Thyroid gland (tissue), 4 donors: ENCODE data around the gene CREBL2. TPM values are rescaled to one million over a fixed set of nuclear protein-coding genes. Genes with fewer than 3 reads are reported as not detected.

Experiments
- DNase-seq, 2 donors: peaks; one replicate each; pipeline ENCODE4 v3.0.0-alpha.2; 2019
- H3K27ac ChIP-seq, 3 donors: fragments of 200-600 bp; sonication (generic); 1 replicate in 2 of 3; 2 replicates in 1 of 3; pipeline ENCODE4 v1.5.1; 2016 to 2019; ENCODE audit warnings: mild to moderate bottlenecking in 1 of 3, moderate library complexity in 1 of 3
- H3K27me3 ChIP-seq: fragments of 200-600 bp; sonication (generic); one replicate; pipeline ENCODE4 v1.5.1; 2019
- H3K36me3 ChIP-seq, 2 donors: fragments of 200-600 bp; sonication (generic); one replicate each; pipeline ENCODE4 v1.5.1; 2016 to 2019
- H3K4me1 ChIP-seq, 2 donors: fragments of 200-600 bp; sonication (generic); one replicate each; pipeline ENCODE4 v1.5.1; 2017 to 2019
- H3K4me3 ChIP-seq, 3 donors: fragments of 200-600 bp; sonication (generic); replicated peaks in 1 of 3; 1 replicate in 2 of 3; 2 replicates in 1 of 3; pipeline ENCODE4 v1.5.1; 2016; ENCODE audit warnings: mild to moderate bottlenecking in 1 of 3
- H3K9me3 ChIP-seq: fragments of 200-600 bp; sonication (generic); one replicate; pipeline ENCODE4 v1.5.1; 2017
- POLR2A ChIP-seq, 2 donors: fragments of 450-650 bp; IDR thresholded peaks; one replicate each; pipeline ENCODE4 v1.6.1; 2017; ENCODE audit warnings: antibody characterized with exemption in 2 of 2, mild to moderate bottlenecking in 2 of 2, moderate library complexity in 1 of 2
- WGBS, 2 donors: methylation state at CpG; one replicate each; pipeline ENCODE4 v1.1.5; 2017; 5-methylcytosine and 5-hydroxymethylcytosine counted together
- intact Hi-C: fragments of 100-400 bp; cut with DNase I; formaldehyde crosslinking; loops from one replicate; pipeline ENCODE4 v1.15.1; 2023
- total RNA-seq, 4 donors: library from RNA; depleted of rRNA; stranded (reverse); fragments of >200 nt; gene quantifications; one replicate each; pipeline ENCODE4 v1.2.3, GENCODE V29; 2016
- TF ChIP-seq, protein P1 (sequence below), 6 experiments: fragments of 200-600 bp in 3 of 6; fragments of 450-650 bp in 3 of 6; sonication (generic) in 3 of 6; IDR thresholded peaks; one replicate each; pipeline ENCODE4 v1.5.1; 2016 to 2019; ENCODE audit warnings: antibody characterized with exemption in 6 of 6, mild to moderate bottlenecking in 2 of 6, inconsistent platforms in 1 of 6, moderate library complexity in 1 of 6

Gene CREBL2
- total RNA-seq, 4 donors from 2014 or later: 67.8 to 84.3 (median 74.0) TPM

- H3K36me3 ChIP-seq: no peaks in the 10 kb centered on the region
- DNase-seq: peak; percentile 55 to 58
- TF ChIP-seq POLR2A (IDR thresholded peaks at IDR 0.05): peak in 1 of 2 donors; percentile 58
- TF ChIP-seq, protein P1, sequence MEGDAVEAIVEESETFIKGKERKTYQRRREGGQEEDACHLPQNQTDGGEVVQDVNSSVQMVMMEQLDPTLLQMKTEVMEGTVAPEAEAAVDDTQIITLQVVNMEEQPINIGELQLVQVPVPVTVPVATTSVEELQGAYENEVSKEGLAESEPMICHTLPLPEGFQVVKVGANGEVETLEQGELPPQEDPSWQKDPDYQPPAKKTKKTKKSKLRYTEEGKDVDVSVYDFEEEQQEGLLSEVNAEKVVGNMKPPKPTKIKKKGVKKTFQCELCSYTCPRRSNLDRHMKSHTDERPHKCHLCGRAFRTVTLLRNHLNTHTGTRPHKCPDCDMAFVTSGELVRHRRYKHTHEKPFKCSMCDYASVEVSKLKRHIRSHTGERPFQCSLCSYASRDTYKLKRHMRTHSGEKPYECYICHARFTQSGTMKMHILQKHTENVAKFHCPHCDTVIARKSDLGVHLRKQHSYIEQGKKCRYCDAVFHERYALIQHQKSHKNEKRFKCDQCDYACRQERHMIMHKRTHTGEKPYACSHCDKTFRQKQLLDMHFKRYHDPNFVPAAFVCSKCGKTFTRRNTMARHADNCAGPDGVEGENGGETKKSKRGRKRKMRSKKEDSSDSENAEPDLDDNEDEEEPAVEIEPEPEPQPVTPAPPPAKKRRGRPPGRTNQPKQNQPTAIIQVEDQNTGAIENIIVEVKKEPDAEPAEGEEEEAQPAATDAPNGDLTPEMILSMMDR (IDR thresholded peaks at IDR 0.05): no peak
- H3K4me1 ChIP-seq: peaks cover 15 to 32% of the 10 kb centered on the region in 2 donors
- 31 to 44% methylated on average over 6 of the region's 6 CpGs for WGBS, 2 donors
- no peak overlapping the region for H3K4me3 ChIP-seq
- intact Hi-C loops: no loop called here
- no peaks in the 10 kb centered on the region for H3K9me3 ChIP-seq
- peak overlapping the region; percentile 46 to 86 (median 68) for H3K27ac ChIP-seq
- H3K27me3 ChIP-seq: no peaks in the 10 kb centered on the region
Measured at GRCh38 chr12:12582895-12583303, 28.8 kb upstream of the CREBL2 start.

GRCh38 chr12:12583510-12584178 lies 28.0 kb upstream of the CREBL2 start:
- Histone ChIP-seq H3K9me3 (no peaks in the 10 kb centered on the region), H3K4me1 (peaks cover 15 to 32% of the 10 kb centered on the region in 2 donors), H3K27ac (peak overlapping the region; percentile 46 to 86 (median 68)), H3K4me3 (no peak overlapping the region), H3K36me3 (no peaks in the 10 kb centered on the region), H3K27me3 (no peaks in the 10 kb centered on the region)
- DNase-seq: no peak
- intact Hi-C loops: no loop called here
- TF ChIP-seq, protein P1 (IDR thresholded peaks at IDR 0.05): no peak
- no peak for TF ChIP-seq POLR2A (IDR thresholded peaks at IDR 0.05)
- 81 to 82% methylated on average over 5 of the region's 5 CpGs for WGBS, 2 donors

DNA sequence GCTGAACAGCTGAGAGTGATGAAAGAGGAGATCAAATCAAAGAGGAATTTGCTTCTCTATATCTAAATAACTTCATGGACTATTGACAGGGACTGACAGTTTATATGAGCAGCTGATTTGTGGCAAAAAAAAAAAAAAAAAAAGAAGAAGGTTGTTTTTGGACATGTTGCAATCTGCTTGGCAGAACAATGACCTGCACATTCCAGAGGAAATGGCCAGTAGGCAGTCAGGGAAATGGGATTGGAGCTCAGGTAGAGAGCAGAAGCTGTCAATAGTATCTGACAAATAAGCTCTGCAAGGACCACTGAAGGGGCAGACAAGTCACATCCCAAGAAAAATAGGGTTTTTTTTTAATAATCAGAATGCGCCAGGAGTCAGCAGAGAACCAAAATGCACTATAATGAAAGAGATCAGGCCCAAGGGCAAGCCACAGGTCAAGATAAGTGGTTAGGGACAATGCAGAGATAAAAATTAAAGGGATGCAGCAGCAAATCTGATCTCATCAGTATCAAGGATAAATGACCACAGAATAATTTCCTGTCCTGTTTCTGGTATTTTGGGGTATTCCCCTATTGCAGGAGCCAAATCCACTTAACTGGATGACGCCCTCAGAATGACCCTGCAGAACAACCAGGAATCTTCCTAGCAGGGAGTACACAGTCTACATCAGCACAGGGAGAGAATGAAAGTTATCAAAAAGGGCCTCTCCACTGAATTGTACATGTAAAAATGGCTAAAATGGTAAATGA lies 26.4 kb upstream of the CREBL2 start:
- intact Hi-C loops: no loop called here
- H3K36me3 ChIP-seq: no peaks in the 10 kb centered on the region
- no peak overlapping the region for H3K4me3 ChIP-seq
- H3K27ac ChIP-seq: peak overlapping the region in 2 of 3 donors; percentile 2 to 86
- peak; percentile 28 to 37 for DNase-seq
- no peaks in the 10 kb centered on the region for H3K9me3 ChIP-seq
- WGBS, 2 donors: 78 to 90% methylated on average over 2 of the region's 2 CpGs
- no peak for TF ChIP-seq POLR2A (IDR thresholded peaks at IDR 0.05)
- TF ChIP-seq, protein P1 (IDR thresholded peaks at IDR 0.05): no peak
- no peaks in the 10 kb centered on the region for H3K27me3 ChIP-seq
- H3K4me1 ChIP-seq: peaks cover 15 to 32% of the 10 kb centered on the region in 2 donors

GRCh38 chr12:12586879-12587675 lies 24.6 kb upstream of the CREBL2 start:
- WGBS, 2 donors: 81 to 83% methylated on average over 8 of the region's 8 CpGs
- intact Hi-C loops: no loop called here
- Histone ChIP-seq H3K27me3 (no peaks in the 10 kb centered on the region), H3K4me3 (no peak overlapping the region), H3K27ac (no peak overlapping the region), H3K36me3 (no peaks in the 10 kb centered on the region), H3K4me1 (peaks cover 13 to 30% of the 10 kb centered on the region in 2 donors), H3K9me3 (no peaks in the 10 kb centered on the region)
- DNase-seq: no peak
- TF ChIP-seq POLR2A (IDR thresholded peaks at IDR 0.05): no peak
- TF ChIP-seq, protein P1 (IDR thresholded peaks at IDR 0.05): no peak
